Measurements from ENCODE around the gene SH3PXD2B. TPM values are rescaled to one million over a fixed set of nuclear protein-coding genes. Genes with fewer than 3 reads are reported as not detected.

The SH3PXD2B gene
- total RNA-seq, 1 experiment from 2014 or later, result 27.5 TPM

Other genes with a start within 250 kb of the SH3PXD2B start
- gene UBTD2, start 170.8 kb downstream of the SH3PXD2B start, total RNA-seq (2021; ENCODE audit: unreplicated experiment), result 15.9 TPM
- gene NEURL1B, start 186.7 kb upstream of the SH3PXD2B start, total RNA-seq (2021; ENCODE audit: unreplicated experiment), result 5.8 TPM

All from HCT116 (cell line).